Effector memory CD8-positive, alpha-beta T cell (primary cell): ENCODE results near the gene PANX2.

Experiments
- ATAC-seq: fragments of 150-1000 bp; cut with Tn5 transposase; replicated peaks from 2 replicates; pipeline ENCODE4 v1.10.0; 2021; ENCODE audit warnings: mild to moderate bottlenecking, moderate library complexity
- DNase-seq, 3 experiments: peaks; one replicate each; pipeline ENCODE4 v3.0.0; 2021
- H3K27ac Mint-ChIP-seq, 2 donors: one replicate each; pipeline ENCODE4 v1.8.0; 2022; ENCODE audit warnings: mild to moderate bottlenecking in 2 of 2, mixed read lengths in 2 of 2, moderate library complexity in 2 of 2
- H3K27me3 Mint-ChIP-seq, 2 donors: one replicate each; pipeline ENCODE4 v1.8.0; 2022; ENCODE audit warnings: mixed read lengths in 2 of 2
- H3K36me3 Mint-ChIP-seq: one replicate; pipeline ENCODE4 v1.8.0; 2022; ENCODE audit warnings: mild to moderate bottlenecking, moderate library complexity, mixed read lengths; ENCODE audit not compliant: insufficient read depth
- H3K4me1 Mint-ChIP-seq, 2 donors: one replicate each; pipeline ENCODE4 v1.8.0; 2022; ENCODE audit warnings: low read depth in 2 of 2, mixed read lengths in 2 of 2
- H3K4me3 Mint-ChIP-seq, 2 donors: one replicate each; pipeline ENCODE4 v1.8.0; 2022; ENCODE audit warnings: mild to moderate bottlenecking in 2 of 2, mixed read lengths in 2 of 2, moderate library complexity in 2 of 2
- H3K9me3 Mint-ChIP-seq, 2 donors: one replicate each; pipeline ENCODE4 v1.8.0; 2022; ENCODE audit warnings: mixed read lengths in 2 of 2

PANX2 gene

DNA sequence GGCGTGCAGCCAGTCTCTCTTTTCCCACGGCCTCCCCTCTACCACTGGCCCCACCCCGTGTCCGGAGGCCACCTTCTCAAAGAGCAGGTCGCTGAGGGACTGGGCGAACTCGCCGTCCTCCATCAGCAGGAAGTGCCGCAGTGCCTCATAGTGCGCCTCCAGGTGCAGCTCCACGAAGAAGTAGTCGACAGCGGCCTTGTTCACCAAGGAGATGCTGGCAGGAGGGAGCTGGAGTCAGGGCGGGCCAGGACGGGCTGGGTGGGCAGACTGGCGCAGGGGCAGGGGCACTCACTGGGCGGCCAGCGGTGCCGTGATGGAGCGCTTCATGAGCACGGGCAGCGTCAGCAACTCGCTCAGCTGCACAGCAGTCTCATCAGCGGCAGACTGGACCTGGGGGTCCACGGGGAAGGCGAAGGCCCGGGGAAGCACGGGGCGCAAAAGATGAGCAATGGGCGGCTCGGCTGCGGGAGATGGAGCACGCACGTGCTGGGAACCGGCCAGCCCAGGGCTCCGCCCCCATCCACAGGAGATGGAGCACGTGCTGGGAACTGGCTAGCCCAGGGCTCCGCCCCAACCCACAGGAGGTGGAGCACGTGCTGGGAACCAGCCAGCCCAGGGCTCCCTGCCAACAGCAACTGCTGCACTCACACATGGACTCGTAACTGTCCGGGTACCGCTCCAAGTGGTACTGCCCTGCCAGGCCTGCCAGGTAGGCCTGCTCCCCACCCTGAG, 48.6 kb downstream of the PANX2 start:
- Mint-ChIP-seq H3K27ac (peak overlapping the region in 1 of 2 donors; percentile 86), H3K9me3 (no peaks in the 10 kb centered on the region), H3K27me3 (no peaks in the 10 kb centered on the region), H3K4me1 (peaks cover 2 to 7% of the 10 kb centered on the region in 2 donors), H3K4me3 (no peak overlapping the region), H3K36me3 (peaks cover 77% of the 10 kb centered on the region)
- ATAC-seq (peak; percentile 34), DNase-seq (no peak)

- DNase-seq = no peak
- no peak for ATAC-seq
- Mint-ChIP-seq H3K4me1 (peaks cover 2 to 3% of the 10 kb centered on the region in 2 donors), H3K27ac (peak overlapping the region in 1 of 2 donors; percentile 86), H3K9me3 (no peaks in the 10 kb centered on the region), H3K36me3 (peaks cover 82% of the 10 kb centered on the region), H3K27me3 (no peaks in the 10 kb centered on the region), H3K4me3 (no peak overlapping the region)
Measured at GRCh38 chr22:50219800-50220602, 49.5 kb downstream of the PANX2 start.

DNA sequence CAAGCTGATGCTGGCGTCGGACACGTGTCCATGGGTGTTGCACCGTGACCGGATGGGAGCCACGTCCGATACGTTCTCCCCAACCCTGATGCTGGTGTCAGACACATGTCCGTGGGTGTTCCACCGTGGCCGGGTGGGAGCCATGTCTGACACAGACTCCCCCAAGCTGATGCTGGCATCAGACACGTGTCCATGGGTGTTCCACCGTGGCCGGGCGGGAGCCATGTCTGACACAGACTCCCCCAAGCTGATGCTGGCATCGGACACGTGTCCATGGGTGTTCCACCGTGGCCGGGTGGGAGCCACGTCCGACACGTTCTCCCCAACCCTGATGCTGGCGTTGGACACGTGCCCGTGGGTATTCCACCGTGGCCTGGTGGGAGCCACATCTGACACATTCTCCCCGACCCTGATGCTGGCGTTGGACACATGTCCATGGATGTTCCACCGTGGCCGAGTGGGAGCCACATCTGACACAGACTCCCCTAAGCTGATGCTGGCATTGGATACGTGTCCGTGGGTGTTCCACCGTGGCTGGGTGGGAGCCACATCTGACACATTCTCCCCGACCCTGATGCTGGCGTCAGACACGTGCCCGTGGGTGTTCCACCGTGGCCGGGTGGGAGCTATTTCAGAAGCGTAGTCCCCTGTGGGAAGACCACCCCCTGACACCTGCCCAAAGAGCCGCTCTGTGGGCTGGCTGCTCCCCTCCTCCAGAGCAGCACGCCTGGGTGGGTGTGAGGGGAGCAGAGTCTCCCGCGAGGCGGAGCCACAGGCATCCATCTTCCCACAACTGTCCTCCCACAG, 50.3 kb downstream of the PANX2 start:
- H3K9me3 Mint-ChIP-seq = no peaks in the 10 kb centered on the region
- peaks cover 0 to 2% of the 10 kb centered on the region in 2 donors for H3K4me1 Mint-ChIP-seq
- H3K27ac Mint-ChIP-seq = no peak overlapping the region
- ATAC-seq = no peak
- H3K36me3 Mint-ChIP-seq = peaks cover 82% of the 10 kb centered on the region
- no peaks in the 10 kb centered on the region for H3K27me3 Mint-ChIP-seq
- DNase-seq = no peak
- no peak overlapping the region for H3K4me3 Mint-ChIP-seq

GRCh38 chr22:50221410-50222300, 51.1 kb downstream of the PANX2 start:
- ATAC-seq = no peak
- Mint-ChIP-seq H3K36me3 (peaks cover 79% of the 10 kb centered on the region), H3K4me1 (peaks cover 0 to 2% of the 10 kb centered on the region in 2 donors), H3K9me3 (no peaks in the 10 kb centered on the region), H3K27me3 (no peaks in the 10 kb centered on the region), H3K27ac (no peak overlapping the region), H3K4me3 (no peak overlapping the region)
- no peak for DNase-seq

- ATAC-seq = no peak
Measured at GRCh38 chr22:50222508-50222907, 52.0 kb downstream of the PANX2 start.

DNA sequence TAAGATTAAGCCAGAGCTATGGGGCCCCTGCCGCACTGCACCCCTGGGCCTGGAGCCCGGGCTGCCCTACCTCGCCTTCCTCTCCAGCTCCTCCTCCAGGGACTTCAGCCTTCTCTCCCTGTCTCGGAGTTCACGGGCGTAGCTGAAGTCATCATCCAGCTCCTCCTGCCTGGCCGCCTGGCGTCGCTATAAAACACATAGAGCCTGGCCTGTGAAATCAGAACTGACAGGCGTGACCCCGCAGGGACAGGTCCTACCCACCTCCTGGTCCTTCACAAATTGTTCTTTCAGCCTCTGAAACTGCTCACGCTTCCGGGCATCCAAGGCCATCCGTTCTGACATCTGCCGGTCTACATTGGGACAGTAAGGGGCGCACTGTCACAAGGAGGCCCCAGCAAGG, 53.5 kb downstream of the PANX2 start:
- no peaks in the 10 kb centered on the region for H3K27me3 Mint-ChIP-seq
- H3K9me3 Mint-ChIP-seq = no peaks in the 10 kb centered on the region
- H3K27ac Mint-ChIP-seq = peak overlapping the region in 1 of 2 donors; percentile 67
- DNase-seq (no peak), ATAC-seq (no peak)
- H3K4me3 Mint-ChIP-seq = no peak overlapping the region
- H3K4me1 Mint-ChIP-seq = peaks cover 4 to 12% of the 10 kb centered on the region in 2 donors
- peaks cover 80% of the 10 kb centered on the region for H3K36me3 Mint-ChIP-seq

More at GRCh38 chr22:50222508-50222907, 52.0 kb downstream of the PANX2 start:
- H3K27me3 Mint-ChIP-seq = no peaks in the 10 kb centered on the region
- no peak for DNase-seq
- peaks cover 79% of the 10 kb centered on the region for H3K36me3 Mint-ChIP-seq
- peak overlapping the region in 1 of 2 donors; percentile 32 for H3K27ac Mint-ChIP-seq
- no peak overlapping the region for H3K4me3 Mint-ChIP-seq
- H3K9me3 Mint-ChIP-seq = no peaks in the 10 kb centered on the region
- peaks cover 4% of the 10 kb centered on the region in 2 donors for H3K4me1 Mint-ChIP-seq

GRCh38 chr22:50225200-50225969, 54.9 kb downstream of the PANX2 start:
- H3K36me3 Mint-ChIP-seq = peaks cover 73% of the 10 kb centered on the region
- no peaks in the 10 kb centered on the region for H3K27me3 Mint-ChIP-seq
- DNase-seq (no peak), ATAC-seq (no peak)
- peak overlapping the region in 1 of 2 donors; percentile 57 for H3K27ac Mint-ChIP-seq
- peaks cover 4 to 12% of the 10 kb centered on the region in 2 donors for H3K4me1 Mint-ChIP-seq
- no peak overlapping the region for H3K4me3 Mint-ChIP-seq
- H3K9me3 Mint-ChIP-seq = no peaks in the 10 kb centered on the region

GRCh38 chr22:50226063-50226874, 55.7 kb downstream of the PANX2 start:
- H3K36me3 Mint-ChIP-seq = peaks cover 74% of the 10 kb centered on the region
- H3K27ac Mint-ChIP-seq = peak overlapping the region in 1 of 2 donors; percentile 57
- peaks cover 4 to 12% of the 10 kb centered on the region in 2 donors for H3K4me1 Mint-ChIP-seq
- ATAC-seq = no peak
- DNase-seq = no peak
- no peak overlapping the region for H3K4me3 Mint-ChIP-seq
- no peaks in the 10 kb centered on the region for H3K9me3 Mint-ChIP-seq
- H3K27me3 Mint-ChIP-seq = no peaks in the 10 kb centered on the region

DNA sequence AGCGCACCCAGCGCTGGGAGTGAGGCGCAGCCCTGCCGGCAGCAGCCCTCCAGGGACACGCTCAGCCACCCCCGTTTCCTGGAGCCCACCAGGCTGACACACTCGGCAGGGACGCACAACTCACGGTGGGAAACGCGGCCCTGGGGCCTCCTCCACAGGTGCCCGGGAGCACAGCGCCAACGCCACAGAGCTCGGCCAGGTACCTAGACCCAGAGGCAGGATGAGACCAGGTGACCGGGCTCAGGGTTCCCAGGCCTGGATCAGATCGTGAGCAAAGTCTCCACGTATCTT, 56.3 kb downstream of the PANX2 start:
- Mint-ChIP-seq H3K27ac (no peak overlapping the region), H3K27me3 (no peaks in the 10 kb centered on the region), H3K36me3 (peaks cover 77% of the 10 kb centered on the region), H3K4me1 (peaks cover 4 to 12% of the 10 kb centered on the region in 2 donors), H3K4me3 (no peak overlapping the region), H3K9me3 (no peaks in the 10 kb centered on the region)
- no peak for DNase-seq
- no peak for ATAC-seq

GRCh38 chr22:50227579-50228215, 57.2 kb downstream of the PANX2 start:
- Mint-ChIP-seq H3K4me3 (no peak overlapping the region), H3K27me3 (no peaks in the 10 kb centered on the region), H3K27ac (peak overlapping the region in 1 of 2 donors; percentile 18), H3K9me3 (no peaks in the 10 kb centered on the region), H3K36me3 (peaks cover 81% of the 10 kb centered on the region), H3K4me1 (peaks cover 4 to 12% of the 10 kb centered on the region in 2 donors)
- ATAC-seq = no peak
- no peak for DNase-seq

DNA sequence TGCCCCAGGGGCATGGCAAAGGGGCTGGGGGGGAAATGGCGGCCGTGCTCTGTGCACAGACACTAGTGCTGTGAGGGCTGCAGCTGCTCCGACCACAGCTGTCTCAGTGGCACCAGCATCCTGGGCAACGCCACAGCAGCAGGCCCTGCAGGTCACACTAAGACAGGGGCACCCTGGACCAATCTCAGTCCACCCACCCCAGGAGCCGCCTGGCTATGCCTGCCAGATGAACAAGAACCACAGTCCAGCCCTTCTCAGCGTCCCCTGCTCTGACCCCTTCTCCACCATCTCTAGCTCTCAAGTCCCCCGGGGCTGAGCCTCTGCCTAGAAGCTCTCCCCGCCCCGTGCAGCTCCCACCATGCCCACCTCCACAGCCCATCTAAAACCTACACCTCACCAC, 57.8 kb downstream of the PANX2 start:
- no peaks in the 10 kb centered on the region for H3K9me3 Mint-ChIP-seq

More for the DNA sequence above, 57.8 kb downstream of the PANX2 start:
- peak overlapping the region; percentile 52 to 89 for H3K27ac Mint-ChIP-seq
- peaks cover 4 to 12% of the 10 kb centered on the region in 2 donors for H3K4me1 Mint-ChIP-seq
- ATAC-seq (no peak), DNase-seq (no peak)
- H3K27me3 Mint-ChIP-seq = no peaks in the 10 kb centered on the region
- H3K4me3 Mint-ChIP-seq = no peak overlapping the region
- peaks cover 83% of the 10 kb centered on the region for H3K36me3 Mint-ChIP-seq
